Ishikawa (cell line): ENCODE data around the gene SELENOP.

Experiments used
- FOXM1 ChIP-seq: IDR thresholded peaks from 2 replicates; pipeline ENCODE4 v1.6.1; 2012; ENCODE audit warnings: low read depth, borderline replicate concordance
- RAD21 ChIP-seq: IDR thresholded peaks from 2 replicates; pipeline ENCODE4 v1.6.1; 2012; ENCODE audit warnings: low read depth

GRCh38 chr5:42858031-42858643 lies 46.4 kb upstream of the SELENOP start:
- TF ChIP-seq FOXM1 (no peak), RAD21 (no peak)
